Amniotic epithelial cell (primary cell): ENCODE data around the gene SLC19A2.
"Not testable (repeated sequence)": the region's sequence is repeated elsewhere in the genome, so short reads cannot be mapped to it uniquely, and the experiment has no call there.

Experiments
- DNase-seq: peaks from one replicate; pipeline ENCODE4 v3.0.0-alpha.2; 2010; ENCODE audit warnings: low read depth

The SLC19A2 gene

GRCh38 chr1:169509354-169509753, 23.6 kb upstream of the SLC19A2 start:
- DNase-seq = no peak

GRCh38 chr1:169508432-169509338, 22.9 kb upstream of the SLC19A2 start:
- DNase-seq = peak; percentile 49

- DNase-seq = no peak
These were observed 21.7 kb upstream of the SLC19A2 start for GRCh38 chr1:169507413-169507812.

- not testable (repeated sequence) for DNase-seq
These were observed 17.9 kb upstream of the SLC19A2 start for GRCh38 chr1:169503601-169504000.

- DNase-seq = no peak
These were observed 14.1 kb upstream of the SLC19A2 start for GRCh38 chr1:169499807-169500206.

- DNase-seq = no peak
These were observed 11.6 kb upstream of the SLC19A2 start for GRCh38 chr1:169497317-169497716.

- DNase-seq = no peak
These were observed 10.2 kb upstream of the SLC19A2 start for GRCh38 chr1:169495916-169496315.

- DNase-seq = no peak
These were observed 9.5 kb upstream of the SLC19A2 start for GRCh38 chr1:169495046-169495775.

GRCh38 chr1:169494343-169494742, 8.6 kb upstream of the SLC19A2 start:
- no peak for DNase-seq

- DNase-seq = no peak
These were observed 7.5 kb upstream of the SLC19A2 start for GRCh38 chr1:169493251-169493650.

- DNase-seq = peak; percentile 35
These were observed 6.1 kb upstream of the SLC19A2 start for GRCh38 chr1:169491845-169492281.

- no peak for DNase-seq
These were observed 2.4 kb upstream of the SLC19A2 start for GRCh38 chr1:169488157-169488556.

GRCh38 chr1:169487561-169487960, 1.8 kb upstream of the SLC19A2 start:
- DNase-seq = no peak

- DNase-seq = no peak
These were observed 1.4 kb upstream of the SLC19A2 start for GRCh38 chr1:169487133-169487532.

- DNase-seq = peak; percentile 80
These were observed 722 bp upstream of the SLC19A2 start for GRCh38 chr1:169486281-169487051.

GRCh38 chr1:169484683-169485430, 887 bp downstream of the SLC19A2 start:
- DNase-seq = peak; percentile 66

GRCh38 chr1:169484101-169484500, 1.6 kb downstream of the SLC19A2 start:
- no peak for DNase-seq

- peak; percentile 67 for DNase-seq
These were observed 2.2 kb downstream of the SLC19A2 start for GRCh38 chr1:169483500-169483966.

GRCh38 chr1:169479363-169480066, 6.2 kb downstream of the SLC19A2 start:
- peak; percentile 41 for DNase-seq

GRCh38 chr1:169478094-169478672, 7.6 kb downstream of the SLC19A2 start:
- no peak for DNase-seq
